ENCODE data around the gene PRKAG2.

GRCh38 chr7:151810441-151811232 is 66.3 kb downstream of the PRKAG2 start:
- TF ChIP-seq MAX (IDR thresholded peaks at IDR 0.05) = no peak
- no peak for TF ChIP-seq RAD21 (IDR thresholded peaks at IDR 0.05; ENCODE audit: low read depth)
- no peak for TF ChIP-seq FOXM1 (IDR thresholded peaks at IDR 0.05; ENCODE audit: borderline replicate concordance, low read depth)
- no peak for TF ChIP-seq CEBPB (IDR thresholded peaks at IDR 0.05)
- no peak for TF ChIP-seq YY1 (IDR thresholded peaks at IDR 0.05; ENCODE audit: low read depth)
- TF ChIP-seq EP300 (IDR thresholded peaks at IDR 0.05; ENCODE audit: borderline replicate concordance) = no peak
- TF ChIP-seq TEAD4 (IDR thresholded peaks at IDR 0.05) = no peak
- no peak for TF ChIP-seq NFIC (IDR thresholded peaks at IDR 0.05)
- no peak for TF ChIP-seq REST (IDR thresholded peaks at IDR 0.05; ENCODE audit: low read depth)
- no peak for TF ChIP-seq USF1 (IDR thresholded peaks at IDR 0.05)
- TF ChIP-seq EGR1 (IDR thresholded peaks at IDR 0.05) = no peak
